GM19324 (cell line): Measurements from ENCODE around the gene GNG10.

Source experiments
- ATAC-seq: cut with Tn5 transposase; IDR thresholded peaks from one replicate; pipeline ENCODE4 v1.9.1; 2021; ENCODE audit warnings: mild to moderate bottlenecking, moderate library complexity; ENCODE audit not compliant: unreplicated experiment, low FRiP score

Gene GNG10

DNA sequence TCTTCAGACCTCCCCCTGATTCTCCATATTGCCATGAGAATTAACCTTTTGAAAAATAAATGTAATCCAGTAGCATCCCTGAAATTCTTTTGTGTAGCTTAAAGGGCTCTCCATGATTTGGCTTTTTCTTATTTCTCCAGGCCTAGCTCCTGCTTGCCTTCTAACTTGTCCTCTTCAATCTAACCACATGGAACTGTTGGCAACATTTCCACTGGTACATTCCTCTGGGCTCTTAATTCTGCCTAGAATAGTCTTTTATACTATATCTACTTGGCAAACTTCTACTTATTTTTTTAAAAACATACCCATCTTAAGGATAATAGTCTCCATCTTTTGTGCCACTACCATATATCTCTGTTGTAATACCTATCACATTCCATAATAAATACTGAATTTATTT is 54.1 kb downstream of the GNG10 start:
- ATAC-seq, result no peak

DNA sequence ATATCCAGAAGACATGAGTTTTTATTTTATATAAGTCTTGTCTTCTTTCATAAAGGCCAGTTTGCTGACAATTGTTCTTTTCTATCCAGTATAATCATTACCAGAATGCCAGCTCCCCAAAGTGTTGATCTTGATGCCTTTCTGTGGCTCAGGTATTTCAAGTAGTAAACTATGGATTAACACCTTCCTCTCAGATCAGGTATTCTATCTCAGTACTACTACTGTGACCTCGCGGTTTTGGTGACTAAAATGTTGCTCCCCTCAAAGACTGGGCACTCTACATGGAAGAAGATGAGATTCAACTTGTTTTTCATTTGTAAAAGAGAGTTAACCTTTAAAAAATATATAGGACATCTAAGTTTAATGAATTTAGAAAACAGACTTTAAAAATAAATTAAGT is 58.1 kb downstream of the GNG10 start:
- no peak for ATAC-seq
